CD4-positive, alpha-beta T cell treated with Interleukin-12 subunit alpha and Interleukin-12 subunit beta, for 1 hour (primary cell): Measurements from ENCODE around the gene TECTB.

Experiments used
- DNase-seq: peaks from one replicate; pipeline ENCODE4 v3.0.0-alpha.2; 2020

Gene TECTB

DNA sequence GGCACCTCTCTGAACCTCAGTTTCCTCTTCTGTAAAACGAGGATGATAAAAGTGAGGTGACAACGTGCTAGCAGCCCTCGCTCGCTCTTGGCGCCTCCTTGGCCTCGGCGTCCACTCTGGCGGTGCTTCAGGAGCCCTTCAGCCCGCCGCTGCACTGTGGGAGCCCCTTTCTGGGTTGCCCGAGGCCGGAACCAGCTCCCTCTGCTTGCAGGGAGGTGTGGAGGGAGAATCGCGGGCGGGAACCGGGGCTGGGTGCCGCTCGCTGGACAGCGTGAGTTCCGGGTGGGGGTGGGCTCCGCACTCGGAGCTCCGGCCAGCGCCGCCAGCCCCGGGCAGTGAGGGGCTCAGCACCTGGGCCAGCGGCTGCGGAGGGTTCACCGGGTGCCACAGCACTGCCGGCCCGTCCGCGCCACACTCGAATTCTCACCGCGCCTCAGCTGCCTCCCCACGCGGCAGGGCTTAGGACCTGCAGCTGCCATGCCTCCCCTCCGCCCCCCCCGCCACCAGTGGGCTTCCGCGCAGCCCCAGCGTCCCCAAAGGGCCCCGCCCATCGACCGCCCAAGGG, 66.4 kb downstream of the TECTB start:
- DNase-seq, result no peak

DNA sequence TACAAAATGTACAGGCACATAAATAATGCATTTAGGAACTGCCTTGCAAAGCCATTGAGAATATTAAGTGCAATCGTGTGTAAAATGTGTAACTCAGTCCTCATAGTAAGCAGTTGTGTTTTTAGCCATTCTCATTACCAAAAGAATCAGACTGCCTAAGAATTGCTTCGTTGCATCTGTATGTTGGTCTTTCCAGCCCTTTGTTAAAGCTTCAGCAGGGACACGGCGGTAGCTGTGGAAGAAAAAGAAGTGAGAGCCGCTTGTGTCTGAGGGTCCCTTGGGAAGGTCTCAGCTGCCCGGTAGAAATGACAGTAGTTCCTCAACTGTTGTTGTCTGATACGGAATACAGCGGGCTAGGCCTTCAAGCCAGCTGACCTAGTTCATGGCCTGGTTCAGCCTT, 67.9 kb downstream of the TECTB start:
- no peak for DNase-seq

GRCh38 chr10:112352044-112352443, 68.8 kb downstream of the TECTB start:
- DNase-seq, result no peak

DNA sequence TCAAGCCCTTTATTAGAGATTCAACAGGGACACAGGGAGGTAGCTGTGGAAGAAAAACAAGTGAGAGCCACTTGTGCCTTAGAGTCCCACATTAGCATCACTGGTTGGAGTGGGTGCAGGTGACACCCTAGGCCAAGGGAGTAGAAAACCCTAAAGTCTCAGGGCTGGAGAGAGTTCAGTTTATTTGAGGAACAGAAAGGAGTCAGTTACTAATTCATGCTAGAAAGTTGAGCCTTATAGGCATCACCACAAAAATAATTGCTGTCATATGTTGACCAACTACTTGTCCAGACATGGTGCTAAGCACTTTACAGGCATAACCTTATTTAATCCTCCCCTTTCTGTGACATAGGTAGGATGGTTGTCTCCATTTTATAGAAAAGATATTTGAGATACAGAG, 69.8 kb downstream of the TECTB start:
- no peak for DNase-seq
